ENCODE data around the gene NEU1.
"Not testable (repeated sequence)": the region's sequence is repeated elsewhere in the genome, so short reads cannot be mapped to it uniquely, and the experiment has no call there.

NEU1 gene

DNA sequence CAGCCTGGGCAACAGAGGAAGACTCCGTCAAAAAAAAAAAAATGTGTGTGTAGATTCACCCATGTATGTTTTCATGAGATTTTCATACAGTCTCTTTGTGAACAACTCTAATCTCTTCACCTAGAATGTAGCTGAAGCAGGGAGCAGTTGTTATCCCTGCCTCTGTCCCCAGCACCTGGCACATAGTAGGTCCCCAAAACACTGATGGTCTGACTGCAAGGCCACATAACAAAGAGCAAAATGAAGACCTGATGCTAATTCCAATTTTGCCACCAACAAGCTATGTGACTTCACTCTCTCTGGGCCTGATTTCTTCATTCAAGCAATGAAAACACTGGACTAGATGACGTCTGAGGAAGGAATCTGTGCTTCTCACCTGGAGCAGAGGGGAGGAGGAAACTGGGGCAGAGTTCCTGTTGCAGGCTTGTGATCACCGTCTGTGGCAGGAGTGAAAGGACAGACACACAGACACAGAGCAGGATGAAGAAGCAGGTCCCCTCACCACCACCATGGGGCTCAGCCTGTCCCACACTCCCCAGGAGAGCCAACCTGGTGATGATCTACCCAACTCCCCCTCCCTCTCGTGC, 11.6 kb upstream of the NEU1 start:
- DNase-seq (ENCODE audit: low read depth in 3 of 3): no peak

DNA sequence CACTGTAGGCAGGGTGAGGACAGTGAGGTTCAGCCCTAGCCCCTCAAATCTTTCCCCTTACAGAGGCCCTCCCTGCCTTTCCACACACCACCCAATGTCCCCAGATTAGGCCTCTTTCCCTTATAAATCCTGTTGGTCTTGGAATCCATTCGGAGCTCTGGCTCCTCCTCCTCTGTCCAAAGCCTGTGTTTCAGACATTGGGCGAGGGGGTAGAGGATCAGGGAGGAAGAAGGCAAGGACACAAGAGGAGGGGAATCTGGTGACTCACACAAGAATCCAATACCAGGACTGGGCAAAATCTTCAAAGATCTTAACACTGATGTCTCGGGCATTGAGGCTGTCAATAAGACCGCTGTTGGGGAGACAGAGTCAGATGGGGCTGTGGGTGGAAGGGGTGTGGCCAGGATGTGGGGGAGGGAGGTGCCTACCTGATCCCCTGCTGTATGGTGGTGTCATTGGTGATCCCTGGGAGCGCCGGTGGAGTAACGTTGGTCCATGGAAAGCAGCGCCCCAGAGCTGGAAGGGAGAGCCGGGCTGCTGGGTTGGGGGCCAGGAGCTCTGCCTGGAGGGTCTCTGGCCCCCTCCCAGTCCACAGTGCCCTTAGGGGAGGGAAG, 8.5 kb upstream of the NEU1 start:
- no peak for DNase-seq (ENCODE audit: low read depth in 3 of 3)

DNA sequence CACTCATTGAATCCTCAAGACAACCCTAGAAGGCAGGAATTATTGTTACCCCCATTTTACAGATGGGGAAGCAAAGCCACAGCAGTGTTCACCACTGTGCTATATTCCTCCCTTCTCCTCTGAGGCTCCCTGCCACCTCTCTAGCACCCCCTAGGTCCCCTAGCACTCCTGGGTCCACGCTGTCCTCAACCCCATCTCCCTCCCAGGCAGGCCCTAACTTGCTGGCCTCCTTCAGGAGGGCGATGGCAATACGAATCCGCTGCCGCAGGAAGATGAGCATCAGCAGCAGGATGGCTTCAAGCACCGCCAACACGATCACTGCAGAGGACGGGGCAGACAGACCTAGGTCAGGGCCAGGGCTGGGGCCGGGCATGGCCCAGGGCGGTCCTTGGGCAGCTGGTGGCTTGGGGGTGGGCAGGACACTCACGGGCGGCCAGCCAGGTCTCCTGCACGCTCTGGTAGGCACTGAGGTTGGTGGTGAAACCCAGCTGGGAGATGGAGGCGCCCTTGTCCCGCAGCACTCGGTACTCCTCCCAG, 7.8 kb upstream of the NEU1 start:
- no peak for DNase-seq (ENCODE audit: low read depth in 3 of 3)

DNA sequence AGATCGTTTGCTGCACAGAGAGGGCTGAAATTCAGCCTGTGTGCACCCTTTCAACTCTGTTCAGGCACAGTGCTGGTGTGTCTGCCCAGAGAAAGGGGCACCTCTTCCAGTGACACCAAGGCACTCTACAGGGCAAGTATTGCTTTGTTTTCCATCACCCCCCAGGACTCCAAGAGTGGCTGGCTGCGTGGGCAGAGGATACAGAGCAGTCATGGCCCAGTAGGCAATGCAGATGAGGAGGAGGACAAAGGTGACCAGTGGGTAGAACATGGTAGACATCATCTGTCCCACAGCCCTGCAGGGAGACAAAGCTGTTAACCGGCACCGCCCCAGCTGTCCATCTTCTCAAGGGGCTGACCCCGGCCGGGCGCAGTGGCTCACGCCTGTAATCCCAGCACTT, 6.7 kb upstream of the NEU1 start:
- no peak for DNase-seq (ENCODE audit: low read depth in 3 of 3)

DNA sequence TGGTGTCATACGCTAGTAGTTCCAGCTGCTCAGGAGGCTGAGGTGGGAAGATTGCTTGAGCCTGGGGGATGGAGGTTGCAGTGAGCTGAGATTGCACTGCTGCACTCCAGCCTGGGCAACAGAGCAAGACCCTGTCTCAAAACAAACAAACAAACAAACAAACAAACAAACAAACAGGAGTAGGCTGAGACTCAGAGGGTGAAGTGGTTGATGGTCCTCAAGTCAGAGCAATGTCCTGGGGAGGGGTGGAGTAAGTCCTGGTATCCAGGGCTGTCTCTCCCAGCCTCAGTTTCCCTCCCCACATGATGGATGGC, 6.0 kb upstream of the NEU1 start:
- DNase-seq (ENCODE audit: low read depth in 3 of 3): not testable (repeated sequence)

DNA sequence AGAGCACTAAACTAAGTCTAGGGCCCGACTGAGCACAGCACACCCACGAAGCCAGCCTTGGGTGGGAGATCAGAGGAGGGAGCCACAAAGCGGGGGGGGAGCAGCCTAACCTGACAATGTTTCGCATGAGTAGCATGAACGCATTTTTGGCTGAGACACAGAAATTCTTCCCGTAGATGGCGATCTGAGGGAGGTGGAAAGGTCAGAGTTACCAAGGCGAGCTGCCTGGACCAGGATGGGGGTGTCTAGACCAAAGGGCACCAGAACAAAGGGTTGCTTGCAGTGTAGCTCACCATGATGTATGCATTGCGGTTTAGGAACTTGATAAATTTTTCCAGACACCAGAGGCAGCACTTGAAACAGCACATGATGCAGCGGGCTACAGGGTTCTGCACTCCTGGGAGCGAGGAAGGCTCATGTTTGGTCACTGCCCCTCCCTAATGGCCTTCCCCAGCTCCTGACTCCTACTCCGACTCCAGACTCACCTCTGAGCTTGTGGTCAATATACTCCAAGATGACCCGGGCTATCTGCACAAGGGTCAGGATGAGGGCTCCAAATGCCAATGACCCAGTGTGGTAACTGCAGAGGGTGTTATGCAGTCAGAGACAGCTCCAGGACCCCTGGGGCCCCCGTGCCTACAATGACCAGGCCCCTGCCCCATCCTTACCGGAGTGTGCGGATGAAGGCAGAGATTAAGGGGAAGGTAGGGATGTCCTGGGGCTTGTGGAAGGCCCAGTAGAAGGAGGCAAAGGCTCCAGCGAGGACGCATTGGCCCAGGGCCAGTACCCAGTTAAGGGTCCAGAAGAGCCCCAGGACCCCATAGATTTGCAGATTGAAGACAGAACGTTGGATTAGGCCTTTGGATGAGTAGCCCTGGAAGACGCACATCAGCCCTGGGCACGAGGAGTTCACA, 2.8 kb upstream of the NEU1 start:
- no peak for DNase-seq (ENCODE audit: low read depth in 3 of 3)

DNA sequence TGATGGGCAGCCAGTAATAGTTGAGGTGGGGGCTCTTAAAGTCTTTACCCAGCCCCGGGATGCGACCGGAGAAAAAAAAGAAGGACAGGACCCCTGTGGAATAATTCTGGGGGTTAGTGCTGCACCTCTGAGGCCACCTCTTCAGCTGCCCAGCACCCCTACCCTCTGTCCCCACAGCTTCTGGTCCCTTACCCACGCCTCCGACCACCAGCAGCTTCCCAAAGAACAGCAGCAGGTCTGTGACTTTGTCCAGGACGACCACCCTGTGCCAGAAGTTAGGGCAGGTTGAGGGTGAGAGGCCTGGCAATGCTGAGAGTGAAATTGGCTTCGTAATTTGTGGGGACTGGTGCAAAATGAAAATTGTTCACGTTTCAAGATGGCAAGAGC, 2.2 kb upstream of the NEU1 start:
- no peak for DNase-seq (ENCODE audit: low read depth in 3 of 3)

DNA sequence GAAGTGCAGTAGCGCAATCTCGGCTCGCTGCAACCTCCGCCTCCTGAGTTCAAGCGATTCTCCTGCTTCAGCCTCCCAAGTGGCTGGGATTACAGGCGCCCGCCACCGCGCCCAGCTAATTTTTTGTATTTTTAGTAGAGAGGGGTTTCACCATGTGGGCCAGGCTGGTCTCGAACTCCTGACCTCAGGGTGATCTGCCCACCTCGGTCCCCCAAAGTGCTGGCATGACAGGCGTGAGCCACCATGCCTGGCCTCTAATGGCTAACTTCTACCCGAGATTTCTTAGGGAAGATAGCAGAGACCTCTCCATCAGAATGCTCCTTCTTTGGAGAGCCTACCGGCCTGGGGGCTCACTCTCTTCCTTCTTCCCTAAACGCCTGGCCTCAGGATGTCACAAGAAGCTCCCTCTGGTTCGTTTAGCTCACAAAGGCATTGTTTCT, 1.5 kb upstream of the NEU1 start:
- DNase-seq (ENCODE audit: low read depth in 3 of 3): not testable (repeated sequence)

DNA sequence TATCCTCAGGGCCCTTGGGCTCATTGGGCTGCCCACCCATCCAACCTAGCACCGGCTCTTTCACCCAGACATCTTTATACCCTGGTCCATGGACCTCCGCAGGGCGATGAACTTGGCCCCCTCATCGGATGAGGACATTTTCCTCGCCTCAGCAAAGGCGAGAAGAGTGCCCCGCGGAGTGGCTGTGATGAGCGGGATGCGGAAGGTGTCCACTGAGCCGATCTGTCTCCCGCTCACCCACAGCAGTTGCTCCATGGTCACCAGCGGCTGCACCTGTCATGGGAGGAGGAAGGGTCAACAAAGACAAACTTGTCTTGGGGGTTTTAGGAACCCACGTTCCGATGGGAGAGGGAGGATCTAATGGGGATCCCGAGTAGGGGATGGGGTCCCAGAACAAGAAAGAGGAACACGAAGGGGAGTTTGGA, 690 bp downstream of the NEU1 start:
- no peak for DNase-seq (ENCODE audit: low read depth in 3 of 3)

DNA sequence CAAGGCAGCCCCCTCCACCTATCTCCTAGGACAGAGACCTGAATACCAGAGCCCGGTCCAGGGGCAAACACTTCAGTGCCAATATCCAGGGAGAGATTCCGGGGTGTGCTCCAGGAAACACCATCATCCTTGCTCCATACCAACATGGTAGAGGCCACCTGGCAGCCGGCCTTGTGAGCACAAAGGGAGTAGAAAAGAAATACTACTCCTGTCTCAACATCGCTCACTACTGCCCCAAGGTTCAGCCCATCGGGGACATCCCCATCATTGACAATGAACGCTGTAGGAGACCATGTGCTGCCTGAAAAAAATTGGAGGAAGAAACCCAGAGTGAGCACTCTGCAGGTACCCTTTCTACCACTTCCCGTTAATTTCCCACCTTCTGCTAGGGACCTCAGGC, 1.5 kb downstream of the NEU1 start:
- no peak for DNase-seq (ENCODE audit: low read depth in 3 of 3)

DNA sequence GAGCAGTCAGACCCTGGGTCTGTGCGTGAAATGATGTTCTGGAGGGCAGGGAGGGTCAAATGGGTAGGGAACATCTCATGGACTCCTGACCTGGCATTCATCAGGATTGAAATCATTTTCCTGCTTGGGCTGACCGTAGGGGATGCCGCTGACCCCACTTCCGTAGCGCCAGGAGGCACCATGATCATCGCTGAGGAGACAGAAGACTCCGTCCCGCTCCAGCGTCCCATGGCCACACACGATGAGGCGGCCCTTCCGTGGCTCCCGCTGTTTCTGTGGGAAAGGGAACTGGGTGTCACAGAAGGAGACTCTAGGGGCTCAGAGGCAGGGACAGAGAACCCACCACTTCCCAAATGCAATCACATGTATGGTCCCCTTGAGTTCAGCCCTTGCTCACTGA, 2.3 kb downstream of the NEU1 start:
- DNase-seq (ENCODE audit: low read depth in 3 of 3): no peak

DNA sequence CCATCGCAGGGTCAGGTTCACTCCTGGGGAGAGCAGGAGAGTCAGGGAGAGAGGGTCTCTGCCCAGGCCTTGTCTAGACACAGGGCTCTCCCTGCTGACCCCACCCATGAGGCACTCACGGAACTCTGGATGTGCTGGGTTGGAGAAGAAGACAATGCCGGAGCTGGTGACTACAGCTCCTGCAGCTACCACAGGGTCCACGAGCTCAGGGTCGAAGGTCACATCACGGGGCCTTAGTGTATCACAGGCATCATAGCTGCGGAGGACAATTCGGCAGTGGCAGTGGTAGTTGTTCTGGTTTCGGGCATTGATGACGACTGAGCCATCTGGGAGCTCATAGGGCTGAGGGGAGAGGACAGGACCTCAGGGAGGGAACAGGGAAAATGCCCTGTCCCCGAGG, 2.7 kb downstream of the NEU1 start:
- no peak for DNase-seq (ENCODE audit: low read depth in 3 of 3)

DNA sequence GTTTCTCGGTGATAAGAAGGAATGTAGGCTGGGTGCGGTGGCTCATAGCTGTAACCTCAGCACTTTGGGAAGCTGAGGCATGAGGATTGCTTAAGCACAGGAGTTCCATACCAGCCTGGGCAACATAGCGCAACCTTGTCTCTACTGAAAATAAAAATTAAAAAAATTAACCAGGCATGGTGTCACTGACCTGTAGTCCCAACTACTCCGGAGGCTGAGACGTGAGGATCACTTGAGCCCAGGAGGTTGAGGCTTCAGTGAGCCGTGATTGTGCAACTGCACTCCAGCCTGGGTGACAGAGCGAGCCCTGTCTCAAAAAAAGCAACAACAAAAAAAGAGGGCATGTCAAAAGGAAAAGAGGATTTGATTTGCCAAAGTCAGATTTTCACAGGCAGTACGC, 3.9 kb downstream of the NEU1 start:
- no peak for DNase-seq (ENCODE audit: low read depth in 3 of 3)

DNA sequence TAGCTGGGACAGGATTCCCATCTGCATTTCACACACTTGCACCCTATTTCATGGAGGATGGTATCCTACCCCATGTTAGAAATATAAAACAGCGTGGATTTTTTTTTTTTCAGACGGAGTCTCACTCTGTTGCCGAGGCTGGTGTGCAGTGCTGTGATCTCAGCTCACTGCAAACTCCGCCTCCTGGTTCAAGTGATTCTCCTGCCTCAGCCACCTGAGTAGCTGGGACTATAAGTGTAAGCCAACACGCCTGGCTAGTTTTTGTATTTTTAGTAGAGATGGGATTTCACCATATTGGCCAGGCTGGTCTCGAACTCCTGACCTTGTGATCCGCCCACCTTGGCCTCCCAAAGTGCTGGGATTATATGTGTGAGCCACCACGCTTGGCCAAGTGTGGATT, 4.8 kb downstream of the NEU1 start:
- not testable (repeated sequence) for DNase-seq (ENCODE audit: low read depth in 3 of 3)

DNA sequence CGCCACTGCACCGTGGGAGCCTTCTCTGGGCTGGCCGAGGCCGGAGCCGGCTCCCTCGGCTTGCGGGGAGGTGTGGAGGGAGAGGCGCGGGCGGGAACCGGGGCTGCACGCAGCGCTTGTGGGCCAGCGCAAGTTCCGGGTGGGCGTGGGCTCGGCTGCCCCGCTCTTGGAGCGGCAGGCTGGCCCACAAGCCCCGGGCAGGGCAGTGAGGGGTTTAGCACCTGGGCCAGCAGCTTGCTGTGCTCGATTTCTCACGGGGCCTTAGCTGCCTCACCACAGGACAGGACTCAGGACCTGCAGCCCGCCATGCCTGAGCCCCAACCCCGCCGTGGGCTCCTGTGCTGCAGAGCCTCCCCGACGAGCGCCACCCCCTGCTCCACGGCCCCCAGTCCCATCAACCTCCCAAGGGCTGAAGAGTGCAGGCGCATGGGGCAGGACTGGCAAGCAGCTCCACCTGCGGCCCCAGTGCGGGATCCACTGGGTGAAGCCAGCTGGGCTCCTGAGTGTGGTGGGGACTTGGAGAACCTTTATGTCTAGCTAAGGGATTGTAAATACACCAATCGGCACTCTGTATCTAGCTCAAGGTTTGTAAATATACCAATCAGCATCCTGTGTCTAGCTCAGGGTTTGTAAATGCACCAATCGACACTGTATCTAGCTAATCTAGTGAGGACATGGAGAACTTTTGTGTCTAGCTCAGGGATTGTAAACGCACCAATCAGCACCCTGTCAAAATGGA, 10.5 kb downstream of the NEU1 start:
- DNase-seq (ENCODE audit: low read depth in 3 of 3): not testable (repeated sequence)

DNA sequence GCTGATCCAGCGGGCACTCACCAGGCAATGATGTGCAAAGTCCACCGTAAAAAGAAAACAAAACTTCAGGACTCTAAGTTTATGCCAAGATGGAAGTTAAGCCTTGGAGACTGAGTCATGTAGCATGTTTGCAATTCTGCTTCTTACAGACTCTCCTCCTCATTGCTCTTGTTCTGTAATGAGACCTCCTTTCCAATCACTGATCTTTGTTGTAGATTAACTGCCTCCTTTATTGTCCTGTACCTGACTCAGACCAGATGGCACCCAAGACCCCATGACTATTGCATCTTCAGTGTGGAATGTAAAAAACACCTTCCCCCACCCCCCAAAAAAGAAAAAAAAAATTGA, 11.2 kb downstream of the NEU1 start:
- DNase-seq (ENCODE audit: low read depth in 3 of 3): no peak

DNA sequence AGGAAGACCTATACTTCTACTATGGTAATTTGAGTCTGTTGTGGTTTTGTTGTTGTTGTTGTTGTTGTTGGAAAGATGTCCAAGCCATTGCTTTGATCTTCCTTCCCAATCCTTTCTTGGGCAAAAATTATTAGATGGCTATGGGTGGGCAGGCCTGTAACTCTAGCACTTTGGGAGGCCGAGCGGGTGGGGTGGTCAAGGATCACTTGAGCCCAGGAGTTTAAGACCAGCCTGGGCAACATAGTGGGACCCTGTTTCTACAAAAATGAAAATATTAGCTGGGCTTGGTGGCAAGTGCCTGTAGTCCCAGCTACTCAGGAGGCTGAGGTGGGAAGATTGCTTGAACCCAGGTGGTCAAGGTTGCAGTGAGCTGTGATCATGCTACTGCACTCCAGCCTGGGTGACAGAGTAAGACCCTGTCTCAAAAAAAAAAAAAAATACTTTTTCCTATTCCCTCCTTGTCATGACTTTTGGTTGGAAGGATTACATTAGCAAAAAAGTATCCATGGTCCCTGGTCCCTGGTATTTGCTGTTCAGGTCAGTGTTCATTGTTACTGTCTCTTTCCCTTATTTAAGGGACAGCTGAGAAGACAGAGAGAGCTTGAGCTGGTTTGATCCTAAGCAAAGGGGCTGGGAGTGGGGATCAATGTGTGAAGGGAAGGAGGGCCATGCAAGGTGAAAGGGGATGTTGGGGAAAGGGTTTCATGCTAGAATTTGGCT, 11.7 kb downstream of the NEU1 start:
- no peak for DNase-seq (ENCODE audit: low read depth in 3 of 3)

DNA sequence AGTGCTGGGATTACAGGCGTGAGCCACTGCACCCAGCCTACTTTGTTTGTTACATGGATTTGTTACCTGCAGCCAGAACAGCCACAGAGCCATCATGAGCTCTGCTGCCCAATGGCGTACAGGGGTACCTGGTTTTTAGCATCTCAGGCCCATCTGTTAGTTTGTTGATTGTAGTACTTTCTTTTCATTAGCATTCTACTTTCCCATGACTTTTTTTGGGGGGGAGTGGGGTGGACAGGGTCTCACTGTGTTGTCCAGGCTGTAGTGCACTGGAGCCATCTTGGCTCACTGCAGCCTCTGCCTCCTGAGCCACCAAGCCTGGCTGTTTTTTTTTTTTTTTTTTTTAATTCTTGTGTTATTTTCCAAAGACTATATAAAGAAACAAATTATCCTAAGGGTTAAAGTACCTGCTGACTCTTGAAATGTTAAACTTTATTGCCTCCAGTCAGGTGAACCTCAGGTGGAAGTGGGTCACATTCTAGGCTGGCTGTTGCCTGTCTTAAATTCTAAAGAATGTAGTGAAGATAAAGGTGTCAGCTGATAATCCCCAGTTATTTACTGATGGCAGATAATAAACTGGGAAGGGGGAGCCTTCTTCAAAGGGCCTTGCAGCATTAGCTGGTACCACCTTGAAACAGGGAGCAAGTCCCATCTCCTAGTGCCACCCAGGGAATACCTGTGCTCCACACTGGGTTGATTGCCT, 15.2 kb downstream of the NEU1 start:
- DNase-seq (ENCODE audit: low read depth in 3 of 3): no peak

DNA sequence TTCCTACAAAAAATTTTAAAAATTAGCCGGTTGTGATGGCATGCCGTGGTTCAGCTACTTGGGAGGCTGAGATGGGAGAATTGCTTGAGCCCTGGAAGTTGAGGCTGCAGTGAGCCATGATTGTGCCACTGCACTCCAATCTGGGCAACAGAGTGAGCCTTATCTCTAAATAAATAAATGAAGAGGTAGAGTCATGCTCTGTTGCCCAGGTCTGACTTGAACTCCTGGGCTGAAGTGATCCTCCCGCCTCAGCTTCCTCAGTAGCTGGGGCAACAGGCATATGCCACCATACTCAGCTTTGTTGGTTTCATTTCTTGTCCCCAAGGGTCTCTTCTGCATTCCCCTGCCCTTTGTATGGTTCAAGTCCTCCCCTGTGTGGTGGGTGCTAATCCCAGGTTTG, 18.1 kb downstream of the NEU1 start:
- no peak for DNase-seq (ENCODE audit: low read depth in 3 of 3)

DNA sequence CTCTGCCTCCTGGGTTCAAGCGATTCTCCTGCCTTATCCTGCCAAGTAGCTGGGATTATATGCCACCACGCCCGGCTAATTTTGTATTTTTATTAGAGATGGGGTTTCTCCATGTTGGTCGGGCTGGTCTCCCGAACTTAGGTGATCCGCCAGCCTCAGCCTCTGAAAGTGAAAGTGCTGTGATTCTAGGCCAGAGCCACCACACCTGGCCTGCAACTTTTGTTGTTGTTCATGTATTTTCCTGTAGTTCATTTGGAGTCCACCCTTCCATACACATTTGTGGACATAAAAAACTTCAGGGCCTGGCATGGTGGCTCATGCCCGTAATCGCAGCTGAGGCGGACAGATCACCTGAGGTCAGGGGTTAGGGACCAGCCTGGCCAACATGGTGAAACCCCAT, 20.6 kb downstream of the NEU1 start:
- DNase-seq (ENCODE audit: low read depth in 3 of 3): no peak

DNA sequence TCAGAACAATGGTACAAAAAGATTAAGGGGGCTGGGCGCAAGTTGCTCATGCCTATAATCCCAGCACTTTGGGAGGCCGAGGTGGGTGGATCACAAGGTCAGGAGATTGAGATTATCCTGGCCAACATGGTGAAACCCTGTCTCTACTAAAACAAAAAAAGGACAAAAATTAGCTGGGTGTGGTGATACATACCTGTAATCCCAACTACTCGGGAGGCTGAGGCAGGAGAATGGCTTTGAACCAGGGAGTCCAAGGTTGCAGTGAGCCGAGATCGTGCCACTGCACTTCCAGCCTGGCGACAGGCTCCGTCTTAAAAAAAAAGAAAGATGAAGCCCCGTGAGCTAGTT, 22.9 kb downstream of the NEU1 start:
- not testable (repeated sequence) for DNase-seq (ENCODE audit: low read depth in 3 of 3)

Data from stimulated activated CD4-positive, alpha-beta T cell treated with anti-CD3 and anti-CD28 coated beads, TNF-alpha, amount 100 ng/mL, for 4 hours (primary cell).